ENCODE data around the gene CAMK1G.

GRCh38 chr1:209542585-209542984 is 40.9 kb upstream of the CAMK1G start:
- TF ChIP-seq POLR2A (IDR thresholded peaks at IDR 0.05; ENCODE audit: low read depth, low read length) (no peak), POLR2AphosphoS5 (IDR thresholded peaks at IDR 0.05; ENCODE audit: low read depth, low read length) (no peak), TAF1 (IDR thresholded peaks at IDR 0.05; ENCODE audit: borderline replicate concordance, low read depth, low read length) (no peak)
